NCI-H748 treated with DMSO at 0.1 percent for 48 hours (cell line): ENCODE results near the gene THTPA.
"Not testable (repeated sequence)": the region's sequence is repeated elsewhere in the genome, so short reads cannot be mapped to it uniquely, and the experiment has no call there.

ENCODE experiments used
- DNase-seq: peaks from one replicate; lab custom pipeline; 2025; lab: John Stamatoyannopoulos, UW

Gene THTPA

GRCh38 chr14:23533652-23534435, 22.2 kb upstream of the THTPA start:
- no peak for DNase-seq

GRCh38 chr14:23535943-23536342, 20.1 kb upstream of the THTPA start:
- no peak for DNase-seq

- no peak for DNase-seq
These were observed 19.6 kb upstream of the THTPA start for GRCh38 chr14:23536494-23536893.

DNA sequence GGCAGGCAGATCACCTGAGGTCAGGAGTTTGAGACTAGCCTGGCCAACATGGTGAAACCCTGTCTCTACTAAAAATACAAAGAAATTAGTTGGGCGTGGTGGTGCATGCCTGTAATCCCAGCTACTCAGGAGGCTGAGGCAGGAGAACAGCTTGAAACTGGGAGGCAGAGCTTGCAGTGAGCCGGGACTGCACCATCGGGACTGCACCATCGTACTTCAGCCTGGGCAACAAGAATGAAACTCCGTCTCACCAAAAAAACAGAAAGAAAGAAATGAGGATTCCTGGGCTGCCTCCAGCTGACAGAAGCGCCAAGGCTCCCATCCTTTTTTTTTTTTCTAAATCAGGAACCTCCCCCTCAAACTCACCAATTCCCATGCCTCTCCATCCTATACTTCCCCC, 19.2 kb upstream of the THTPA start:
- DNase-seq = not testable (repeated sequence)

DNA sequence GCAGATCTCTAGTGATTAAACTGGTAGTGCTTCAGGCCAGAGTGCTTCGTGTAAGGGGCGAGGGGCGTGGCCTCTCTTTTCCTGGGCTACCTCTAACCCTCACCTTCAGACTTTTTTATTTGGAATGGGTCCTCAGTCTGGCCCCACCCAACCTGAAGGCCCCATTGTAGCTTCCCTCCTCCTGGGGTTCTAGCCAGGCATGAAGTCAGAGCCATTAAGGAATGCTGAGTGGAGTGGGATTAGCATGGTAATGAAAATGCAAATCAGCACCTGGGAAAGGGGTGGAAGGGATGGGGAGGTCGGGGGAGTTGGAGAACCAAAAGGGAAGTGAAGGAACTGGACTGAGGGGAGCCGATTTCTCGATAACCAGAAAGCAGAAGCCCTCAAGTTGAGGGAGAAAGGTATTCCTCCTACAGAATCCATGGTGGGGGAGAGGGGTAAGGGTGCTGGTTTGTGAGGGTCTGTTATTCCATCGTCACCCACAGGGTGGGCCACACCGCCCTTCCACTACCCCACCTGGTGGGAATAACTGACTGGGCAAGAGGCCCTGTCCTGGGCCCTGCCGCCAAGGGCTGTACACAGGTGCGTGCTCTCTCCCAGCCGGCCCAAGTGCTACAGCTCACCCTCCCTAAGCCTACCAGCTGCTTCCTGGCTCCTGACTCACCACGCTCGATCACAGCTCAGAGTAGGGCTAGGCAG, 18.6 kb upstream of the THTPA start:
- DNase-seq = no peak

GRCh38 chr14:23538050-23538718, 17.9 kb upstream of the THTPA start:
- no peak for DNase-seq

- no peak for DNase-seq
These were observed 17.3 kb upstream of the THTPA start for GRCh38 chr14:23538785-23539184.

DNA sequence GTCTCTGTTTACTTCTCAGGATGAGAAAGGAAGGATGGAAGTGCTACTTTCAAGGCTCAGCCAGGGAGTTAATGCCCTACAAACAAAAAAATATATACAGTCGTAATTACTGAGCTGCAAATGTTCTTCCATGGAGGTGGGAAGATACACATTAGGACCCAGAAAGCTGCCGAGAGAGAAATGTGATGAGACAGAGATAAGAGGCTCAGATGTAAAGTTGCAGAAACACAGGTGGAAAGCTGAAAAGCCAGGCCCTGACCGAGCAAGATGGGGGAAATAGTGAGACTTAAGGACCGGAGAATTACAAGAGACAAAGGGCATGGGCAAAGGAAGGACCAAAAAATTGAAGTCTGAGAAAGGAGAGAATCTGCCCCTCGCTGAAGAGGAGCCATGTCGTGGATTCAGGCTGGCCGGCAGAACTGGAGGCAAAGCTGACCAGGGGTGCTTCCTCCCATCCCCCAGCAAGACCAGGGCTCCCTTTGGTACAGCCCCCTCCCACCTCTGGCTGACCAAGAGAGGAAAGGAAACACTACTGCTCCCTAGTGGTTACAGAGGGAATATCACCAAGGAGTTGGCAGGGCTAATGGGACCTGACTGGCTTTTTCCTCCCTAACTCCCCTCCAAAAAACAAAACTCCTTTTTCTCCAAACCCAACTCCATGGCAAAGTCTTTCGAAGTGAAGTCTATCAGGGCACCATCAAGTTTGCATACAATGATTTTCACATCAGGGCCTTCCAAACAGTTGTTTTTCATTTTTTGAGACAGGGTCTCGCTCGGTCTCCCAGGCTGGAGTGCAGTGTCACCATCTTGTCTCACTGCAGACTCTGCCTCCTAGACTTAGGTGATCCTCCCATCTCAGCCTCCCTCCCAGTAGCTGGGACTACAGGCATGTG, 16.6 kb upstream of the THTPA start:
- DNase-seq = peak; percentile 47

GRCh38 chr14:23540141-23540469, 16.0 kb upstream of the THTPA start:
- DNase-seq = no peak

DNA sequence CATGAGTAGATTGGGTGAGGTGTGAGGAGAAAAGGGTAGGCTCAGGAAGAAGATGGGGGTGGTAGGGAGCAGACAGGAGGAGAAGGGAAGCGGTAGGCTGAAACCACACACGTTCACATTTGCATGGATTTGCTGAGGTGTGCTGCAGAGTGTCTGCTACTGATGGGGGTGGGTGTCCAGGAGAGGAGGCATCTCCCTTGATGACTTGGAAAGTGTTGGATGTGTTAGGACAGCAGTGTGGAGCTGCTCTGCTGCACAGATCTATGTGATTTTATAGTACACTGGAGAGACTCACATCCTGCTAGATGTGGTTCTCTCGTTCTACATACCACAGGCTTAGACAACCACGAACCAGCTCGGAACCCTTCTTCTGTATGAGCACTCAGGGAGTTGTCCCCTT, 13.8 kb upstream of the THTPA start:
- DNase-seq = no peak

- no peak for DNase-seq
These were observed 12.7 kb upstream of the THTPA start for GRCh38 chr14:23543403-23543802.

GRCh38 chr14:23544511-23545447, 11.3 kb upstream of the THTPA start:
- DNase-seq = peak; percentile 88

DNA sequence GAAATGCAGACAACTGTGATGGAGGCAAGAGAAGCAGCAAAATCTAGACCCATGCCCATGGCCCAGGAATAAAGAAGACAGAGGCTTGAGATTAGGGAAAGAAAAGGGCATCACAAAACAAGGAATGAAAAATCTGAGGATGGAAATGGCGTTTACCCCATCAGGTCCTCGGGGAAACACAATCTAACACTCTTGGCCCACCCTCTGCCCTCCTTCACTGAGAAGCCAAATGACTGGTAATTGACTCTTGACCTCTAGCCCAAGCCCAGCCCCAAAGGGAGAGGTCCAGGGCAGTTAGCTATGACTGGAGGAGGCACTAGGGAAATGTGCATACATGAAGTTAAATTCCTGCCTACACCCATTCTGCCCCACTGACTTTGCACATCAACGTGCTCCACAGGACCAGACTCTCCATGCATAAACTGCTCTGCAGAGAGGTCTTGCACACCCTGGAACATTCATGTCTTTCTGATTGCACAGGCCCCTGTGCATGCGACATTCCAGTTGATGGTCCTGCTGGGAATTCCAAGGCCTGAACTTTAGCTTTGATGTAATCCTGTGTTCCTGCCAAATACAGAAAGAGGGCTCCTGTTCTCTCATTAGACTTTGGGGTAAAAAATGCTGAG, 10.2 kb upstream of the THTPA start:
- DNase-seq = no peak

DNA sequence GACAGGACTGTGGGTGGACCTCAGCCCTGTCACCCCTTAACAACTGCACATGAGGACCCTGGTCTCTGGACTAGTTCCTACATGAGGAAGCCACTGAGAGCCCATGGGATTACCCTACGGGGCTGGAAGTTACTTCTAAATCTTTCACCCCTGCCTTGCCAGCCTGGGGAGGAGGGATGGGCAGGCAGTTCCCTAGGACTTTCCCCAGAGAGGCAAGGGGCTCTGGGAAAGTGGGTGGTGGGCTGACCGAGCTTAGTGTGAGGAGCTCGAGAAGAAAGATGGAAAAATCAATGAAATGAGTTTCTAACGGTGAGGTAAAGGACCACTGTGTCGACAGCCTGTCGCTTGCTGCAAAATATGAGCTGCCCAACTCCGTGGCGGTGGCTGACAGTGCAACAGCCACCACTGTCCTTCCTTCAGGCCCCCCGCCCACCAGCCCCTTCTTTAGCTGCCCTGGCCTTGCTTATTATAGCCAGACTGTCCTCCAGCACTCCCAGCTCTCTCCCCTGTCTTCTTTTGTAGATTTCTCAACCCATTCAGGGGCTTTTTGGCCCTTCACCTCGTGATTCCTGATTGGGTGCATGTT, 9.5 kb upstream of the THTPA start:
- no peak for DNase-seq

DNA sequence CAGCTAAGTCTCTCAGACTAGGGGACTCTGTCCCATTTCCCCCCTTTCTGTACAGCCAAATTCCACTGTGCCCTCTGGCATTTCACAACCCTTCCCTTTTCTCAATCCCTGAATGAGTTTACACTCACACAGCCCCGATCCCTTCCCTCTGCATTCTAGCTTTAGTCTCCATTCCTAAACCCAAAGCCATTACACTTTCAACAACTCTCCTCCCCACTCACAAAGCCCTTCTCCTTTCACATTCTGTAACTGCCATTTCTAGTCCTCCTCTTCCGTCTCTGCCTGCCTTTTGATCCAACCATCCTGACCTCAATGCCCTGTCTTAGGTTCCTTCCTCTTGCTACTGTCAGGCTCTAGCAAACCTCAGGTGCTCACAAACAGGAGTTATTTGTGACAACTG, 8.1 kb upstream of the THTPA start:
- DNase-seq = no peak

GRCh38 chr14:23548351-23549318, 7.4 kb upstream of the THTPA start:
- no peak for DNase-seq

- DNase-seq = no peak
These were observed 5.8 kb upstream of the THTPA start for GRCh38 chr14:23550131-23550811.

DNA sequence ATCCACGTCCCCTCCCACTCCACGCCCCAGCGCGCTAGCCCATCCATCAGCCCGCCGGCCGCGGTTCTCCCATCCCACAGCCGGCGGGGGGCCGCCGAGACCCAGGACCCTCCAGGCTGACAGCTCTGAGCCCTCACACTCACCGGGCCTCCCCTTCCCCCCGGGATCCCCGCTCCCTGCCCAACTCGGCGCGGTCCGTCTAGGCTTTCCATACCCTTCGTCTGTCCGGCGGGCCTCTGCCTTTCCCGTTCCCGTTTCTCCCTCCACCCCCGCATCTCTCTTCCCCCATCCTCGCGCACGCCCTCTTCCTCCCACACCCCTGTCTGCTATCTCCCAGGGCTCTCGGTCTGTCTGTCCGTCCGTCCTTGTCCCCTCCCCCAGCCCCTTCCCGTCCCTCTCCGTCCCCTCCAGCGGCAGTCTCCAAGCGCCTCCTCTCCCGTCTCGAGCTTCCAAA, 5.2 kb upstream of the THTPA start:
- DNase-seq = no peak
